WERI-Rb-1 (cell line): ENCODE measurements around the gene P2RY8.

Experiments used
- DNase-seq: peaks from one replicate; pipeline ENCODE4 v3.0.0-alpha.2; 2020
- H3K27ac ChIP-seq: fragments of 250-450 bp; sonication (Bioruptor Pico); 2 replicates; pipeline ENCODE4 v1.5.1; 2020; ENCODE audit warnings: mild to moderate bottlenecking, moderate library complexity
- H3K27me3 ChIP-seq: fragments of 250-450 bp; sonication (Bioruptor Pico); 2 replicates; pipeline ENCODE4 v1.5.1; 2021; ENCODE audit warnings: mild to moderate bottlenecking, low read depth, moderate library complexity; ENCODE audit not compliant: insufficient read depth, severe bottlenecking
- H3K36me3 ChIP-seq: fragments of 250-450 bp; sonication (Bioruptor Pico); 2 replicates; pipeline ENCODE4 v1.5.1; 2020; ENCODE audit warnings: mild to moderate bottlenecking, moderate library complexity
- H3K4me3 ChIP-seq: 2 replicates; pipeline ENCODE4 v1.5.1; 2011; ENCODE audit warnings: low read depth, mild to moderate bottlenecking, control low read depth, low read length
- H3K9me3 ChIP-seq: fragments of 250-450 bp; sonication (Bioruptor Pico); 2 replicates; pipeline ENCODE4 v1.5.1; 2021; ENCODE audit warnings: mild to moderate bottlenecking, moderate library complexity; ENCODE audit not compliant: severe bottlenecking
- CTCF ChIP-seq: IDR thresholded peaks from 2 replicates; pipeline ENCODE4 v1.5.1; 2011; ENCODE audit warnings: low read depth, mild to moderate bottlenecking, control low read depth, inconsistent platforms, low read length

Gene P2RY8

GRCh38 chrX:1420371-1420770 is 116.6 kb downstream of the P2RY8 start:
- Histone ChIP-seq H3K4me3 (no peak overlapping the region), H3K27me3 (no peaks in the 10 kb centered on the region), H3K27ac (no peak overlapping the region; the same call in 1 of the 2 replicates), H3K36me3 (peaks cover 47% of the 10 kb centered on the region), H3K9me3 (peaks cover 8% of the 10 kb centered on the region)
- TF ChIP-seq CTCF, result no peak
- no peak for DNase-seq

GRCh38 chrX:1419545-1420355 is 117.2 kb downstream of the P2RY8 start:
- TF ChIP-seq CTCF, result no peak
- Histone ChIP-seq H3K4me3 (no peak overlapping the region), H3K9me3 (peaks cover 8% of the 10 kb centered on the region), H3K27ac (peak overlapping the region; percentile 33), H3K36me3 (peaks cover 42% of the 10 kb centered on the region), H3K27me3 (no peaks in the 10 kb centered on the region)
- no peak for DNase-seq

DNA sequence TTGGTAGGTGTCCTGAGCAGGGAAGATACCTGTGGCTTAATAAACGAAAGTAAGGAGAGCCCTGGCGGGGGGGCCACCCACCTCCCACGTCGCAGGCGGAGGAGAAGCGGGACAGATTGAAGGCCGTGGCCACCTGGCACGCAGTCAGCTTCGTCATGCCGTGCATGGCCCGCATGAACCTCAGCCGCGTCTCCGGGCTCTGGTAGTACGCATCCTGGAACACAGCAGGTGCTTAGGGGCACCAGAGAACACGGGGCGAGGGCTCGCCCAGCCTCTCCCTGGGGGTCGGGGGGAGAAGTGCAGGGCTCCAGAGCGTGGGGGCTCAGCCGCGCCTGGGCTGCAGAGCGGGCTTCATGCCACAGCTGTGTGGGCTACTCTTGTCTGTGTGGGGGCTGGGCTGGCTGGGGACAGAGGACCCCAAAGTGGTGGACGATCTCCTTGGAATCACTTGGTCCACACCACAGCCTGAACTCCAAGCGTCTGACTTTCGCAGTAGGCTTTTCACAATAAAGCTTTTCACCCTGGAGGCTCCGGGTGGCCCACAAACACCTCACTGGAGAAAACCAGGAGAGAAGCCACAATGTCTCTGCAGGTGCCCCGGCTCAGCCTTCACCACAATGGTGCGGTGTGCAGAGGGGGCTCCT is 118.0 kb downstream of the P2RY8 start:
- Histone ChIP-seq H3K27me3 (no peaks in the 10 kb centered on the region), H3K4me3 (no peak overlapping the region), H3K36me3 (peaks cover 48% of the 10 kb centered on the region), H3K9me3 (peaks cover 8% of the 10 kb centered on the region), H3K27ac (peak overlapping the region; percentile 33)
- no peak for TF ChIP-seq CTCF
- DNase-seq, result no peak

DNA sequence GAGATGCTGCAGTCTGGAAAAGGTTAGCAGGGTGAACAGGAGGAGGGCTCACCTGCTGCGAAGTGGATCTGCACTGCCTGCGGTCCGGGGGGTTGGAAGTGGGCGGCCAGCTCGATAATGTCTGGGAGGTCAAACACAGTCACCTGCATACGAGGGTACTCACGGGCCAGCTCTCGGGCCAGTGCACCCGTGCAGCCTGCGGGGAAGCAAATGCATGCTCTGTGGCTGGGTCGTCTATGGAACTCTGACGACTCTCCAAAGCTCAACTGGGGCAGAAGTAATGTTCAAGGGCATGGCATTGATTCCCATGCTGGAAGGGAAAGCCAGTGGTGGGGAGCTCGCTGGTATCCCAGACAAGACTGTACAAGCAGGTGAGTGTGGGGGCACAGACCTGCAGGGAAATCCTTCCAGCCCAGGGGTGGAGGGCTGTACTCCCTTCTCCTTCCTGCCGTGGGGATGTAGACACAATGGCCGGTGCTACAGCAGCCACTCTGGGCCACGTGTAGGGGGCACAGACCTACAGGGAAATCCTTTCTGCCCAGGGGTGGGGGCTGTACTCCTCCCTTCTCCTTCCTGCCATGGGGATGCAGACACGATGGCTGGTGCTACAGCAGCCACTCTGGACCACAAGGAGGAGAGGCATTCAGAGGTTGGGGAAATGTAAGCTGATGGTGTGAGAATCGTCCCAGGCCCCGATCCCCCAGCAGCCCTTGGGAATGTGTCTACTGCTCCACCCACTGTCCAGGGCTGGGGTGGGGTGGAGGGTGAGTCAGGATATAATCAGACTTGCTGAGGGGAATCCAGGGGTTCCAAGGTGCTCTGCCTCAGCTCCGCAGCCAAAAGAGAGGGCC is 118.8 kb downstream of the P2RY8 start:
- no peak for TF ChIP-seq CTCF

GRCh38 chrX:1416965-1417760 is 119.8 kb downstream of the P2RY8 start:
- peaks cover 55% of the 10 kb centered on the region for H3K36me3 ChIP-seq
- no peaks in the 10 kb centered on the region for H3K27me3 ChIP-seq
- no peak overlapping the region for H3K27ac ChIP-seq
- no peak for DNase-seq
- no peak overlapping the region for H3K4me3 ChIP-seq
- TF ChIP-seq CTCF, result no peak
- H3K9me3 ChIP-seq, result peaks cover 4% of the 10 kb centered on the region

More for the DNA sequence above, 118.8 kb downstream of the P2RY8 start:
- Histone ChIP-seq H3K9me3 (peaks cover 8% of the 10 kb centered on the region), H3K27me3 (no peaks in the 10 kb centered on the region), H3K27ac (no peak overlapping the region), H3K36me3 (peaks cover 53% of the 10 kb centered on the region), H3K4me3 (no peak overlapping the region)
- no peak for DNase-seq
